Suprapubic skin (tissue), 4 donors: ENCODE data around the gene TBC1D14.

ENCODE experiments used
- CTCF ChIP-seq, 2 donors: fragments of 200-600 bp in 1 of 2; fragments of 450-650 bp in 1 of 2; sonication (generic) in 1 of 2; IDR thresholded peaks; one replicate each; pipeline ENCODE4 v1.5.1; 2016 to 2019; ENCODE audit warnings: antibody characterized with exemption in 2 of 2, mild to moderate bottlenecking in 1 of 2, moderate library complexity in 1 of 2
- POLR2A ChIP-seq, 2 donors: fragments of 450-650 bp; IDR thresholded peaks; one replicate each; pipeline ENCODE4 v1.6.1; 2017; ENCODE audit warnings: antibody characterized with exemption in 2 of 2, mild to moderate bottlenecking in 2 of 2, moderate library complexity in 2 of 2
- POLR2AphosphoS5 ChIP-seq, 3 donors: sonication (generic); formaldehyde crosslinking; IDR thresholded peaks; one replicate each; pipeline ENCODE4 v1.6.1; 2017; ENCODE audit warnings: antibody characterized with exemption in 3 of 3

GRCh38 chr4:7040765-7041164, 131.1 kb downstream of the TBC1D14 start:
- TF ChIP-seq CTCF (IDR thresholded peaks at IDR 0.05) (no peak), POLR2A (IDR thresholded peaks at IDR 0.05) (no peak), POLR2AphosphoS5 (IDR thresholded peaks at IDR 0.05) (no peak)
